Coronary artery (tissue), 2 donors: ENCODE results near the gene PDCD5.

Source experiments
- DNase-seq: peaks from one replicate; pipeline ENCODE4 v3.0.0-alpha.2; 2017; ENCODE audit warnings: low spot score
- H3K27ac ChIP-seq, 2 donors: fragments of 200-600 bp; sonication (generic); one replicate each; pipeline ENCODE4 v1.5.1; 2016 to 2019
- H3K4me3 ChIP-seq: fragments of 200-600 bp; sonication (generic); 2 replicates; pipeline ENCODE4 v1.5.1; 2016; ENCODE audit warnings: mild to moderate bottlenecking, moderate library complexity
- CTCF ChIP-seq: fragments of 200-600 bp; sonication (generic); IDR thresholded peaks from one replicate; pipeline ENCODE4 v1.5.1; 2019; ENCODE audit warnings: antibody characterized with exemption

PDCD5 gene

GRCh38 chr19:32630338-32630737 is 49.3 kb downstream of the PDCD5 start:
- Histone ChIP-seq H3K27ac (no peak overlapping the region), H3K4me3 (no peak overlapping the region)
- no peak for TF ChIP-seq CTCF
- no peak for DNase-seq

GRCh38 chr19:32631381-32631780 is 50.4 kb downstream of the PDCD5 start:
- no peak for TF ChIP-seq CTCF
- DNase-seq = no peak
- H3K27ac ChIP-seq = no peak overlapping the region
- H3K4me3 ChIP-seq = no peak overlapping the region
